Naive thymus-derived CD4-positive, alpha-beta T cell (primary cell): ENCODE results near the gene KCNIP4. TPM values are rescaled to one million over a fixed set of nuclear protein-coding genes. Genes with fewer than 3 reads are reported as not detected.

ENCODE experiments used
- ATAC-seq: fragments of 150-1000 bp; cut with Tn5 transposase; 2 replicates; pipeline ENCODE4 v1.10.0; 2021; ENCODE audit warnings: mild to moderate bottlenecking, moderate library complexity
- CTCF ChIA-PET: fragments of 350-600 bp; sonication (Branson Sonifier 250); formaldehyde crosslinking; loops from one replicate; lab custom pipeline; 2021; ENCODE audit warnings: antibody characterized with exemption; lab: Charles Lee
- POLR2A ChIA-PET: fragments of 350-600 bp; sonication (Branson Sonifier 250); formaldehyde crosslinking; loops from one replicate; lab custom pipeline; 2021; ENCODE audit warnings: antibody characterized with exemption, inconsistent platforms; lab: Charles Lee
- DNase-seq, 9 donors: peaks; one replicate each; pipeline versions ENCODE4 v3.0.0 to v3.0.0-alpha.2; 2020 to 2022; ENCODE audit warnings: mixed read lengths in 1 of 9
- H3K27ac ChIP-seq: one replicate; pipeline ENCODE4 v1.7.0; 2013; ENCODE audit warnings: mild to moderate bottlenecking, low read depth, low read length, moderate library complexity
- H3K27me3 ChIP-seq, 2 donors: one replicate each; pipeline ENCODE4 v1.7.0; 2013; ENCODE audit warnings: low read length in 2 of 2, mild to moderate bottlenecking in 2 of 2, moderate library complexity in 2 of 2; ENCODE audit not compliant: control insufficient read depth in 2 of 2, insufficient read depth in 2 of 2
- H3K36me3 ChIP-seq, 3 experiments: 1 replicate in 2 of 3; 2 replicates in 1 of 3; pipeline ENCODE4 v1.7.0; 2013; ENCODE audit warnings: low read length in 3 of 3, mild to moderate bottlenecking in 3 of 3, moderate library complexity in 1 of 3; ENCODE audit not compliant: insufficient read depth in 3 of 3, control insufficient read depth in 2 of 3
- H3K4me1 ChIP-seq, 2 donors: one replicate each; pipeline ENCODE4 v1.7.0; 2013; ENCODE audit warnings: low read length in 2 of 2, mild to moderate bottlenecking in 2 of 2, moderate library complexity in 1 of 2; ENCODE audit not compliant: control insufficient read depth in 2 of 2, insufficient read depth in 2 of 2
- H3K4me3 ChIP-seq: 2 replicates; pipeline ENCODE4 v1.7.0; 2013; ENCODE audit warnings: mild to moderate bottlenecking, low read length
- H3K9me3 ChIP-seq, 3 experiments: 1 replicate in 2 of 3; 2 replicates in 1 of 3; pipeline ENCODE4 v1.7.0; 2013; ENCODE audit warnings: low read length in 3 of 3; ENCODE audit not compliant: control insufficient read depth in 2 of 3
- H3K27ac Mint-ChIP-seq, 9 donors: one replicate each; pipeline ENCODE4 v1.8.0; 2020 to 2022; ENCODE audit warnings: mixed read lengths in 9 of 9, mild to moderate bottlenecking in 8 of 9, moderate library complexity in 5 of 9, inconsistent platforms in 2 of 9
- H3K27me3 Mint-ChIP-seq, 5 donors: one replicate each; pipeline ENCODE4 v1.8.0; 2021 to 2022; ENCODE audit warnings: mixed read lengths in 5 of 5, mild to moderate bottlenecking in 1 of 5
- H3K36me3 Mint-ChIP-seq, 5 donors: one replicate each; pipeline ENCODE4 v1.8.0; 2020 to 2022; ENCODE audit warnings: mixed read lengths in 5 of 5, mild to moderate bottlenecking in 3 of 5, inconsistent platforms in 1 of 5
- H3K4me1 Mint-ChIP-seq, 7 donors: one replicate each; pipeline ENCODE4 v1.8.0; 2020 to 2022; ENCODE audit warnings: mixed read lengths in 7 of 7, mild to moderate bottlenecking in 3 of 7, inconsistent platforms in 1 of 7
- H3K4me3 Mint-ChIP-seq, 10 donors: one replicate each; pipeline ENCODE4 v1.8.0; 2020 to 2022; ENCODE audit warnings: mild to moderate bottlenecking in 10 of 10, mixed read lengths in 10 of 10, moderate library complexity in 6 of 10, inconsistent platforms in 2 of 10
- H3K9me3 Mint-ChIP-seq, 11 donors: one replicate each; pipeline ENCODE4 v1.8.0; 2020 to 2022; ENCODE audit warnings: mixed read lengths in 11 of 11, mild to moderate bottlenecking in 4 of 11, inconsistent platforms in 1 of 11, moderate library complexity in 1 of 11
- intact Hi-C, 2 donors: fragments of 100-400 bp; cut with micrococcal nuclease; formaldehyde crosslinking; loops; one replicate each; pipeline ENCODE4 v1.15.1; 2023
- polyA plus RNA-seq, 2 donors: library from polyadenylated mRNA; unstranded; fragments of 300-500 nt; fragmentation: Illumina TruSeq; gene quantifications; one replicate each; pipeline ENCODE4 v1.2.3, GENCODE V29; 2021
- total RNA-seq, 6 experiments: library from RNA in 5 of 6; stranded (reverse) in 5 of 6; gene quantifications; 1 replicate in 5 of 6; 2 replicates in 1 of 6; pipeline ENCODE4 v1.2.3 and lab custom pipeline; 2021 to 2026

KCNIP4 gene
- total and polyA plus RNA-seq, 7 experiments from 2014 or later = 0.29 TPM; not detected in 6

GRCh38 chr4:21205821-21206531 lies 742.6 kb downstream of the KCNIP4 start:
- no peaks in the 10 kb centered on the region for H3K36me3 Mint-ChIP-seq
- no peaks in the 10 kb centered on the region for H3K4me1 Mint-ChIP-seq
- CTCF ChIA-PET = no interaction called here
- Histone ChIP-seq H3K9me3 (no peaks in the 10 kb centered on the region), H3K27me3 (no peaks in the 10 kb centered on the region), H3K4me1 (no peaks in the 10 kb centered on the region), H3K27ac (no peak overlapping the region), H3K36me3 (no peaks in the 10 kb centered on the region), H3K4me3 (no peak overlapping the region)
- intact Hi-C loops = no loop called here
- ATAC-seq = no peak
- no peak for DNase-seq
- H3K27me3 Mint-ChIP-seq = no peaks in the 10 kb centered on the region
- no peak overlapping the region for H3K4me3 Mint-ChIP-seq
- H3K9me3 Mint-ChIP-seq = peaks cover 0 to 14% (median 2%) of the 10 kb centered on the region in 11 donors
- POLR2A ChIA-PET = no interaction called here
- H3K27ac Mint-ChIP-seq = no peak overlapping the region

GRCh38 chr4:21203416-21203815 lies 745.2 kb downstream of the KCNIP4 start:
- ATAC-seq = no peak
- Mint-ChIP-seq H3K36me3 (no peaks in the 10 kb centered on the region), H3K9me3 (peaks cover 0 to 9% (median 4%) of the 10 kb centered on the region in 11 donors), H3K4me1 (no peaks in the 10 kb centered on the region), H3K4me3 (no peak overlapping the region), H3K27me3 (no peaks in the 10 kb centered on the region), H3K27ac (no peak overlapping the region)
- ChIA-PET POLR2A (no interaction called here), CTCF (no interaction called here)
- Histone ChIP-seq H3K27ac (no peak overlapping the region), H3K4me1 (no peaks in the 10 kb centered on the region), H3K4me3 (no peak overlapping the region), H3K27me3 (no peaks in the 10 kb centered on the region), H3K9me3 (no peaks in the 10 kb centered on the region), H3K36me3 (no peaks in the 10 kb centered on the region)
- intact Hi-C loops = no loop called here
- no peak for DNase-seq

- Mint-ChIP-seq H3K36me3 (no peaks in the 10 kb centered on the region), H3K27ac (no peak overlapping the region), H3K4me3 (no peak overlapping the region), H3K4me1 (no peaks in the 10 kb centered on the region), H3K9me3 (peaks cover 0 to 7% (median 4%) of the 10 kb centered on the region in 11 donors), H3K27me3 (no peaks in the 10 kb centered on the region)
- intact Hi-C loops = no loop called here
- no peak overlapping the region for H3K27ac ChIP-seq
- no peak overlapping the region for H3K4me3 ChIP-seq
- no peak for DNase-seq
- H3K4me1 ChIP-seq = no peaks in the 10 kb centered on the region
- H3K36me3 ChIP-seq = no peaks in the 10 kb centered on the region
- no peak for ATAC-seq
- no peaks in the 10 kb centered on the region for H3K27me3 ChIP-seq
- H3K9me3 ChIP-seq = no peaks in the 10 kb centered on the region
- ChIA-PET CTCF (no interaction called here), POLR2A (no interaction called here)
Measured at GRCh38 chr4:21202959-21203358, 745.6 kb downstream of the KCNIP4 start.

GRCh38 chr4:21198683-21199082 lies 749.9 kb downstream of the KCNIP4 start:
- no peak for DNase-seq
- H3K27me3 ChIP-seq = no peaks in the 10 kb centered on the region
- H3K36me3 ChIP-seq = no peaks in the 10 kb centered on the region
- H3K9me3 ChIP-seq = no peaks in the 10 kb centered on the region
- Mint-ChIP-seq H3K27ac (no peak overlapping the region), H3K27me3 (no peaks in the 10 kb centered on the region), H3K36me3 (no peaks in the 10 kb centered on the region), H3K4me3 (no peak overlapping the region), H3K9me3 (peaks cover 0 to 16% (median 5%) of the 10 kb centered on the region in 11 donors), H3K4me1 (no peaks in the 10 kb centered on the region)
- H3K27ac ChIP-seq = no peak overlapping the region
- H3K4me3 ChIP-seq = no peak overlapping the region
- ATAC-seq = no peak
- H3K4me1 ChIP-seq = no peaks in the 10 kb centered on the region
- ChIA-PET CTCF (no interaction called here), POLR2A (no interaction called here)
- intact Hi-C loops = no loop called here

GRCh38 chr4:21195682-21196081 lies 752.9 kb downstream of the KCNIP4 start:
- H3K9me3 ChIP-seq = no peaks in the 10 kb centered on the region
- intact Hi-C loops = no loop called here
- H3K9me3 Mint-ChIP-seq = peaks cover 0 to 11% (median 4%) of the 10 kb centered on the region in 11 donors
- no peaks in the 10 kb centered on the region for H3K36me3 Mint-ChIP-seq
- no peak overlapping the region for H3K4me3 Mint-ChIP-seq
- H3K4me3 ChIP-seq = no peak overlapping the region
- POLR2A ChIA-PET = no interaction called here
- CTCF ChIA-PET = no interaction called here
- no peak overlapping the region for H3K27ac Mint-ChIP-seq
- H3K4me1 ChIP-seq = no peaks in the 10 kb centered on the region
- DNase-seq (no peak), ATAC-seq (no peak)
- H3K27me3 ChIP-seq = no peaks in the 10 kb centered on the region
- no peaks in the 10 kb centered on the region for H3K4me1 Mint-ChIP-seq
- no peak overlapping the region for H3K27ac ChIP-seq
- no peaks in the 10 kb centered on the region for H3K36me3 ChIP-seq
- no peaks in the 10 kb centered on the region for H3K27me3 Mint-ChIP-seq

GRCh38 chr4:21192367-21192766 lies 756.2 kb downstream of the KCNIP4 start:
- Histone ChIP-seq H3K4me1 (no peaks in the 10 kb centered on the region), H3K4me3 (no peak overlapping the region), H3K27ac (no peak overlapping the region), H3K27me3 (no peaks in the 10 kb centered on the region), H3K36me3 (no peaks in the 10 kb centered on the region), H3K9me3 (no peaks in the 10 kb centered on the region)
- Mint-ChIP-seq H3K9me3 (peaks cover 0 to 11% (median 2%) of the 10 kb centered on the region in 11 donors), H3K36me3 (no peaks in the 10 kb centered on the region), H3K27ac (no peak overlapping the region), H3K27me3 (no peaks in the 10 kb centered on the region), H3K4me1 (no peaks in the 10 kb centered on the region), H3K4me3 (no peak overlapping the region)
- no peak for DNase-seq
- intact Hi-C loops = no loop called here
- no peak for ATAC-seq
- CTCF ChIA-PET = no interaction called here
- POLR2A ChIA-PET = no interaction called here

- Histone ChIP-seq H3K9me3 (no peaks in the 10 kb centered on the region), H3K36me3 (no peaks in the 10 kb centered on the region), H3K27me3 (no peaks in the 10 kb centered on the region), H3K4me3 (no peak overlapping the region), H3K4me1 (no peaks in the 10 kb centered on the region), H3K27ac (no peak overlapping the region)
- Mint-ChIP-seq H3K4me3 (no peak overlapping the region), H3K36me3 (no peaks in the 10 kb centered on the region), H3K27ac (no peak overlapping the region), H3K9me3 (peaks cover 0 to 11% (median 2%) of the 10 kb centered on the region in 11 donors), H3K4me1 (no peaks in the 10 kb centered on the region), H3K27me3 (peaks cover 0 to under 1% (median 0%) of the 10 kb centered on the region in 5 donors)
- intact Hi-C loops = no loop called here
- CTCF ChIA-PET = no interaction called here
- DNase-seq (no peak), ATAC-seq (no peak)
- POLR2A ChIA-PET = no interaction called here
Measured at GRCh38 chr4:21191317-21191716, 757.3 kb downstream of the KCNIP4 start.
